Right lobe of liver (tissue), 4 donors: ENCODE results near the gene ARHGAP23.

ENCODE experiments used
- POLR2A ChIP-seq: fragments of 450-650 bp; IDR thresholded peaks from one replicate; pipeline ENCODE4 v1.6.1; 2017; ENCODE audit warnings: antibody characterized with exemption, mild to moderate bottlenecking
- TF ChIP-seq, protein P1 (sequence below), 4 donors: fragments of 200-600 bp in 3 of 4; fragments of 450-650 bp in 1 of 4; IDR thresholded peaks; one replicate each; pipeline versions ENCODE4 v1.5.1 to v1.8.0; 2016 to 2022; ENCODE audit warnings: antibody characterized with exemption in 4 of 4, mild to moderate bottlenecking in 2 of 4
- donor health status: DM: no; HTN: no; CAD: no.
- donor health status: DM: no; HTN: no; CAD: no.
- donor health status: DM: no; HTN: yes; CAD: no.

DNA sequence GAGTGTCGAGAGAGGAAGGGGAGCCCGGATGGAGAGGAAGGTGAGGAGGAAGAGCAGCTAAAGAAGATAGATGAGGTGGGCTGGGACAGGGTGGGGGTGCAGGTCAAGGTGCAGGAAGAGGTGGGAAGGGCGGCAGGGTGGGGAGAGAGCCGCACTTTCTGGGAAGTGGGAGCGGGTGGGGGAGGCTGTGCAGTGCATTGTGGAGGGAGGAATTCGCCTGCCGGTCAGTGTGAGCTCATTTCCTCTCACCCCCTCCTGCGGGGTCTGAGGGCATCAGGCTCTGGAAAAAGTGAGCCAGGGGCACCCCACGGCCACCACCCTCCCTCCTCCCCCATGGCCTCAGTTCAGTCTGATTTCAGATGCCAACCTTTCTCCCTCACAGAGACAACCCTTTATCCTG, 2.5 kb upstream of the ARHGAP23 start:
- TF ChIP-seq, protein P1, sequence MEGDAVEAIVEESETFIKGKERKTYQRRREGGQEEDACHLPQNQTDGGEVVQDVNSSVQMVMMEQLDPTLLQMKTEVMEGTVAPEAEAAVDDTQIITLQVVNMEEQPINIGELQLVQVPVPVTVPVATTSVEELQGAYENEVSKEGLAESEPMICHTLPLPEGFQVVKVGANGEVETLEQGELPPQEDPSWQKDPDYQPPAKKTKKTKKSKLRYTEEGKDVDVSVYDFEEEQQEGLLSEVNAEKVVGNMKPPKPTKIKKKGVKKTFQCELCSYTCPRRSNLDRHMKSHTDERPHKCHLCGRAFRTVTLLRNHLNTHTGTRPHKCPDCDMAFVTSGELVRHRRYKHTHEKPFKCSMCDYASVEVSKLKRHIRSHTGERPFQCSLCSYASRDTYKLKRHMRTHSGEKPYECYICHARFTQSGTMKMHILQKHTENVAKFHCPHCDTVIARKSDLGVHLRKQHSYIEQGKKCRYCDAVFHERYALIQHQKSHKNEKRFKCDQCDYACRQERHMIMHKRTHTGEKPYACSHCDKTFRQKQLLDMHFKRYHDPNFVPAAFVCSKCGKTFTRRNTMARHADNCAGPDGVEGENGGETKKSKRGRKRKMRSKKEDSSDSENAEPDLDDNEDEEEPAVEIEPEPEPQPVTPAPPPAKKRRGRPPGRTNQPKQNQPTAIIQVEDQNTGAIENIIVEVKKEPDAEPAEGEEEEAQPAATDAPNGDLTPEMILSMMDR (IDR thresholded peaks at IDR 0.05), result no peak
- no peak for TF ChIP-seq POLR2A
